ENCODE measurements around the gene NEUROG2.

GRCh38 chr4:112516066-112516470 lies at the start of gene NEUROG2:
- TF ChIP-seq RAD21 (IDR thresholded peaks at IDR 0.05; ENCODE audit: low read length) (no peak), CTCF (conservative IDR thresholded peaks at IDR 0.05; ENCODE audit: low read depth, low read length) (no peak), BHLHE40 (IDR thresholded peaks at IDR 0.05; ENCODE audit: low read depth, low read length) (no peak), NFE2L2 (IDR thresholded peaks at IDR 0.05; ENCODE audit: low read depth, low read length) (no peak), ELK1 (IDR thresholded peaks at IDR 0.05; ENCODE audit: borderline replicate concordance, low read depth, low read length) (no peak), CEBPB (IDR thresholded peaks at IDR 0.05; ENCODE audit: low read depth, low read length) (no peak), SMC3 (IDR thresholded peaks at IDR 0.05; ENCODE audit: low read depth, low read length) (no peak), USF2 (IDR thresholded peaks at IDR 0.05; ENCODE audit: low read depth, low read length) (no peak), POLR2A (IDR thresholded peaks at IDR 0.05; ENCODE audit: low read depth, low read length) (no peak), MAFK (IDR thresholded peaks at IDR 0.05; ENCODE audit: low read depth, low read length) (no peak), RFX5 (IDR thresholded peaks at IDR 0.05; ENCODE audit: low read depth, low read length) (no peak), FOS (IDR thresholded peaks at IDR 0.05; ENCODE audit: low read depth, low read length) (no peak), RCOR1 (IDR thresholded peaks at IDR 0.05; ENCODE audit: insufficient replicate concordance, low read length) (no peak), CHD1 (IDR thresholded peaks at IDR 0.05; ENCODE audit: low read depth, low read length) (no peak)

All from IMR-90 (cell line).